IPS DF 4.7 (cell line): ENCODE measurements around the gene SLC2A2.
"Not testable (repeated sequence)": the region's sequence is repeated elsewhere in the genome, so short reads cannot be mapped to it uniquely, and the experiment has no call there.

Experiments
- DNase-seq: peaks from one replicate; pipeline ENCODE4 v3.0.0-alpha.2; 2013; ENCODE audit warnings: low spot score; ENCODE audit errors: extremely low read depth

Gene SLC2A2

DNA sequence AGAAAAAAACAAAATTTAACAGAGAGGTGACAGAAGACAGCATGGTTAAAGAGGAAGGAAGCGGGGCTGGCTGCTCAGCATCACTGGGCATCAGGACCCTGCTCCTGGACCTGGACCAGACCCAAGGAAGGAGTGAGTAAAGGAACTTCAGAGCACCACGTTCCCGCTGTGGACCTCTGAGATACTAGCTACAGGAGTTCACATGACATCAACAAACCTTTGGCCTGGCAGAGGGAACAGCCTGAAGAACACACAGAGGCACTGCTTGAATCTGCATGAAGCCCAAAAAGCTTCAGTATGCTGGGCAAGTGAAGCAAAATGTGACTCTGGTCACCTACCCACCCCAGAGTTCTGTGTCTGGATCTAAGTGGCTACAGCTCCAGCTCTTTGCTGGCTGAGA is 38.1 kb downstream of the SLC2A2 start:
- no peak for DNase-seq

DNA sequence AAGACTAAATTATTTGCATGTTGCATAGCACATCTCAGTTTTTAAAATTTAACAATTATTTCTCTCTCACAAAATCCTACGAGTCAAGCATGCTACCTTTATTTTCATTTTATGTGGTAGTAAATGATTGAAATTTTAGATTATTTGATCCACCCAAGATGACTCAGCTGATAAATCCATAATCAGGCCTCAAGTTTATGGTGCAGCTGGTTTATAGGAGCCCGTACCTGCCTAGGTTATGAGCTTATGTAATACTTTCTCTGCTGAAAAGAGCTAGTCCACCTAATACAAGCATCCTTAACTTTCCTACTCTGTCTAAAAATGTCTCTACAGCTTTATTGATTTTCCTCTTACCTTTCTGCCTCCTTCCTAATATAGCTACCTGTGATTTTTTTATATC is 41.2 kb downstream of the SLC2A2 start:
- no peak for DNase-seq

DNA sequence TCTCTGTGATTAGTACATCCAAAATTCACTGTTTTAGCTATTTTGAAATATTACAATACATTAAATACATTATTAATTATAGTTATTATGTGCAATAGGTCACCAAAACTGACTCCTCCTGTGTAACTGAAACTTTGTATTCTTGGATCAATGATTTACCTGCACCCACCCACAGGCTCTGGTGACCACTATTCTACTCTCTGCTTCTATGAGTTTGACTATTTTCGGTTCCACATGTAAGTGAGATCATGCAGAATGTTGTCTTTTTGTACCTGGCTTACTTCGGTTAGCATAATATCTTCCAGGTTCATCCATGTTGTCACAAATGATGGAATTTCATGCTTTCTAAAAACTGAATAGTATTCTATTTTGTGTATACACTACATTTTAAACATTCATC is 43.8 kb downstream of the SLC2A2 start:
- DNase-seq = no peak

DNA sequence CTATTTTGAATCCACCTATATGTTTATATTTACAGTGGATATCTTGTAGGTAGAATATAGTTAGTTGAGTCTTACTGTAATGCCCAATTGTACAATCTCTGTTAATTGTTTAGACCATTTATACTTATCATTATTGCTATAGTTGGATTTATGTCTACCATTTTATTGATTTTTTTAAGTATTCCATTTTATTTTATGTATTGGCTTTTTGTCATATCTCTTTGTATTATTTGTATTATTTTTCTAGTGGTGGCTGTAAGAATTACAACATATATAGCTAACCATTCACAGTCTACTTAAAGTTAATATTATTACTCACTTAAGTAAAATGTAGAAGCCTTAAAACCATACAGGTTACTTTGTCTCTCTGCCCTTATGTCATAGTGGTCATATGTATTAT is 46.1 kb downstream of the SLC2A2 start:
- DNase-seq = no peak

DNA sequence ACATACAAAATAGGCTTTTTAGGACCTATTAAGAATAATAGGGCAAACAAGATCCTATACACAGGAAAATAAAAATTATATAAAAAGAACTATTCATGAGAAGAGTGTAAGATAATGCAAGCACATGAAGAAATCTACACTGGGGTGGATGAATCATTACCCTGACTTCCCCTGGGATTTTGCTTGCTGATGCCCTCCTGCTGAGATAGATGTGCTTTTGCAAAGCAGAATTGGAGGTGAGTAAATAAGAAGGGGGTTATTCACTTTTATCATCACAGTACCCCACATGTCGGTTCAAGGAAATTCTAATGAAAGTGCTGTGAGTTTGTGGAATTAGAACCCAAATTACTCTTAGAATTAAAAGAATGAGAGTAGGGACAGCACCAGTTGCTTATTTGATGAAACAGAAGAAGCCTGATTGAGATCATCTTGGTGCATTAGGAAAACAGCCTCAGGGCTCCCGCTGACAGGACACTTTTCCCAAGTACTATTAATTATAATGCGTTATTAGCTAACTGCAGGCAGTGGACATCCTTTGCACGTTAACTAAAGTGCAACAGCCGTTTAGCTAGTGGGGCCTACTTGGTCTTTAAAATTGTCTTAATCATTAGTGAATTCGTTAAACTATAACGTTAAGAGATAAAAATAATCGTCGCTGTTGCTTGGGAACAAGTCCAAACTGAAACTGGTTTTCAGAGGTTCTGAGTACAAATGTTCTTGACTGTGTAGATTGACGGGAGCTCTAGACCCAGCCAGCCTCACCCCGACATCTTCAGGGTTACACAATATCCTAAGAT is 48.4 kb downstream of the SLC2A2 start:
- DNase-seq = no peak

- no peak for DNase-seq
These were observed 50.4 kb downstream of the SLC2A2 start for GRCh38 chr3:170976190-170976519.

- no peak for DNase-seq
These were observed 51.0 kb downstream of the SLC2A2 start for GRCh38 chr3:170975283-170976189.

GRCh38 chr3:170974872-170975271 is 51.6 kb downstream of the SLC2A2 start:
- no peak for DNase-seq

DNA sequence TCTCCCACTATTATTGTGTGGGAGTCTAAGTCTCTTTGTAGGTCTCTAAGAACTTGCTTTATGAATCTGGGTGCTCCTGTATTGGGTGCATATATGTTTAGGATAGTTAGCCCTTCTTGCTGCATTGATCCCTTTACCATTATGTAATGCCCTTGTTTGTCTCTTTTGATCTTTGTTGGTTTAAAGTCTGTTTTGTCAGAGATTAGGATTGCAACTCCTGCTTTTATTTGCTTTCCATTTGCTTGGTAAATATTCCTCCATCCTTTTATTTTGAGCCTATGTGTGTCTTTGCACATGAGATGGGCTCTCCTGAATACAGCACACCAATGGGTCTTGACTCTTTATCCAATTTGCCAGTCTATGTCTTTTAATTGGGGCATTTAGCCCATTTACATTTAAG is 53.6 kb downstream of the SLC2A2 start:
- DNase-seq = not testable (repeated sequence)

- DNase-seq = no peak
These were observed 59.4 kb downstream of the SLC2A2 start for GRCh38 chr3:170967126-170967525.

GRCh38 chr3:170966495-170966894 is 60.0 kb downstream of the SLC2A2 start:
- DNase-seq = no peak

- no peak for DNase-seq
These were observed 64.1 kb downstream of the SLC2A2 start for GRCh38 chr3:170962411-170962810.

GRCh38 chr3:170961616-170962400 is 64.7 kb downstream of the SLC2A2 start:
- DNase-seq = no peak

- no peak for DNase-seq
These were observed 67.1 kb downstream of the SLC2A2 start for GRCh38 chr3:170959457-170959856.

- no peak for DNase-seq
These were observed 69.9 kb downstream of the SLC2A2 start for GRCh38 chr3:170956647-170957046.

- DNase-seq = no peak
These were observed 72.8 kb downstream of the SLC2A2 start for GRCh38 chr3:170953736-170954135.

GRCh38 chr3:170953229-170953628 is 73.3 kb downstream of the SLC2A2 start:
- DNase-seq = no peak

DNA sequence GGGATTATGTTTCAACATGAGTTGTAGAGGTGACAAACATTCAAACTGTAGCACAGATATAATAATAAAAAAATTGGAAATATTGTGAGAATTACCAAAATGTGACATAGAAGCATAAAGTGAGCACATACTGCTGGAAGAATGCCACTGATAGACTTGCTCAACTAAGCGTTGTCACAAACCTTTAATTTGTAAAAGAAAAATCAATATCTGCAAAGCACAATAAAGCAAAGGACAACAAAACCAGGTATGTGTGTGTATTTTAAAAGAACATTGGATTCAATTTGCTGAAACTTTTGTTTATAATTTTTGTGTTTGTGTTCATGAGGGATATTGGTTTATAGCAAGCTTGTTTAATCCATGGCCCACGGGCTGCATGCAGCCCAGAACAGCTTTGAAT is 77.3 kb downstream of the SLC2A2 start:
- DNase-seq = no peak

- no peak for DNase-seq
These were observed 79.3 kb downstream of the SLC2A2 start for GRCh38 chr3:170947018-170947769.
